Measurements from ENCODE around the gene DENND2D. TPM values are rescaled to one million over a fixed set of nuclear protein-coding genes. Genes with fewer than 3 reads are reported as not detected.

Gene DENND2D
- total and polyA plus RNA-seq, 11 donors, result 0.96 to 23.9 (median 1.3) TPM

DNA sequence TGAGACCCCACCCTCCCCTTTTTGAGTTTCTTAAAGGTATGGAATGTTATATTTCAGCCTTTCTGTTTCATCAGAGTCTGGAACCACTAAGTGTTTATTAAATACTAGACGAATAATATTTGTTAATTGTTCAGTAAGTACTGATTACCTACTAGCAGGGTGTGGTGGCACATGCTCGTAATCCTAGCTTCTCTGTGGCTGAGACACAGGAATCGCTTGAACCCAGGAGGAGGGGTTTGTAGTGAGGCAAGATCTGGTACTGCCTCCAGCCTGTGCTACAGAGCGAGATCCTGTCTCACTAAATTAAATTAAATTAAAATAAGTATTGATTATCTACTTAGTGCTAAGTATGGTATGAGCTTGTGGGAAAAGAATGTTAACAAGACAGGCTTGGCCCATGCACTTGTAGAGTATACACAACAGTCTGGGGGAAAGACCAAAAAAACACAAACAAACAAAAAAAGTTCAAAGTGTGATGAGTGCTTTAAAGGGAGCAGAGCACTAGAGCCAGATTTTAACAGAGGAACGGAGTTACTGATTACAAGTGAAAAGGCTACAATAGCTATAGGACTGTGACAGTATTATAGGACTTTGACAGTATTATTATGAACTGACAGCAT, 58.0 kb downstream of the DENND2D start:
- Histone ChIP-seq H3K36me3 (peaks cover 0 to 13% (median 2%) of the 10 kb centered on the region in 9 donors), H3K27me3 (no peaks in the 10 kb centered on the region), H3K9me3 (no peaks in the 10 kb centered on the region), H3K27ac (peak overlapping the region in 1 of 12 donors; percentile 97), H3K4me1 (peaks cover 0 to 68% (median 29%) of the 10 kb centered on the region in 12 donors), H3K4me3 (peak overlapping the region in 1 of 12 donors; percentile 89)
- intact Hi-C loops (cut with DNase I), result loop anchor here in 1 of 10 donors (5.0 kb wide), 1 partner anchor 305 kb away; the partner anchor contains the start of genes ATP5PB and WDR77
- WGBS, 4 donors, result 75 to 78% (median 76%) methylated on average over 5 of the region's 5 CpGs
- DNase-seq (no peak), ATAC-seq (no peak)
- TF ChIP-seq, protein P1, sequence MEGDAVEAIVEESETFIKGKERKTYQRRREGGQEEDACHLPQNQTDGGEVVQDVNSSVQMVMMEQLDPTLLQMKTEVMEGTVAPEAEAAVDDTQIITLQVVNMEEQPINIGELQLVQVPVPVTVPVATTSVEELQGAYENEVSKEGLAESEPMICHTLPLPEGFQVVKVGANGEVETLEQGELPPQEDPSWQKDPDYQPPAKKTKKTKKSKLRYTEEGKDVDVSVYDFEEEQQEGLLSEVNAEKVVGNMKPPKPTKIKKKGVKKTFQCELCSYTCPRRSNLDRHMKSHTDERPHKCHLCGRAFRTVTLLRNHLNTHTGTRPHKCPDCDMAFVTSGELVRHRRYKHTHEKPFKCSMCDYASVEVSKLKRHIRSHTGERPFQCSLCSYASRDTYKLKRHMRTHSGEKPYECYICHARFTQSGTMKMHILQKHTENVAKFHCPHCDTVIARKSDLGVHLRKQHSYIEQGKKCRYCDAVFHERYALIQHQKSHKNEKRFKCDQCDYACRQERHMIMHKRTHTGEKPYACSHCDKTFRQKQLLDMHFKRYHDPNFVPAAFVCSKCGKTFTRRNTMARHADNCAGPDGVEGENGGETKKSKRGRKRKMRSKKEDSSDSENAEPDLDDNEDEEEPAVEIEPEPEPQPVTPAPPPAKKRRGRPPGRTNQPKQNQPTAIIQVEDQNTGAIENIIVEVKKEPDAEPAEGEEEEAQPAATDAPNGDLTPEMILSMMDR (IDR thresholded peaks at IDR 0.05), result no peak
- TF ChIP-seq POLR2A (IDR thresholded peaks at IDR 0.05), result no peak

DNA sequence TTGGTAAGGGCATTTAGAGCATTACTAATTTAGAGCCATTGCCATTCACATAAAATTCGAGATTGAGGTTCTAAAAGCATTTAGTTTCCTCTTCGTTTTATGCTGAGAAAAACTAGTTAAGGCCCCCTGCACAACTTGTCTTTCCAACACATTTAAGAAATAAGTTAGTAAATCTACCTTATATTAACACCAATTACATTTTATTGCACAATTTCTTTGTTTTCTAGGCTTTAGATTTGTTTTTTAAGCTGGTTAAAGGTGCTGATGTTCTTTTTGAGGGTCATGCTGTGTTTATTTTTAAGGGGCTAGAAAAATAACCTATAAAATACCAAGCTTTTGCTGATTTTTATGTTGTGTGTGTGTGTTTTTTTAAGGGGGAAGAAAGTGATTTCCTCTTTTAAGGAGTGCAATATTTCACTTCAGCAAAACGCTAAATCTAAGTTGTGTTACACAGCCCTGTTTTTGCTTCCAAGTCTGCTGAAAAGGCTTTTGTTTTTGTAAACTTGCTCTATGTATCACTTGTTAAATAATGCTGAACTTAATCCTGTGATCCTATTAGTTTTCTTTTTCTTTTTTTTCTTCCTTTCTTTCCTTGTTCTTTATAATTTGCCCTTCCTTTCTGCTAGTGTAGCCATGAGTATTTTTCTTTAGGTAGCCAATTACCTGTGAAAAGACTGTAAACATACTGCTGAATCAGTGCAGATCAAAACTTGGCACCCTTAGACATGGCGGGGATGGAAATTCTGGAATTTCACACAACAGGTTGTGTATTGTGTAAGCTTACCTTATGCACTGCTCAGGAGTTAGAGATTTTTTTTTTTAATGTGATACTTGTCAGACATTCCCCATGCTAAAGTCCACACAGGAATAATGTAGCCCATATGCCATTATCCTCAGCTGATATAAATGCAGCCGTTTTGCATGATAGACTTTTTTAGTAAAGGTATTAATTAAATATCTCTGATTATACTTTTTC, 58.9 kb downstream of the DENND2D start:
- TF ChIP-seq POLR2A (IDR thresholded peaks at IDR 0.05), result no peak
- TF ChIP-seq, protein P1 (IDR thresholded peaks at IDR 0.05), result no peak
- H3K9me3 ChIP-seq, result no peaks in the 10 kb centered on the region
- 43 to 46% (median 45%) methylated on average over 5 of the region's 5 CpGs for WGBS, 4 donors
- peak overlapping the region in 11 of 12 donors; percentile 76 to 94 (median 86) for H3K4me3 ChIP-seq
- ATAC-seq, result no peak
- peaks cover 0 to 59% (median 29%) of the 10 kb centered on the region in 12 donors for H3K4me1 ChIP-seq
- H3K27me3 ChIP-seq, result no peaks in the 10 kb centered on the region
- peak overlapping the region in 2 of 12 donors; percentile 95 to 97 for H3K27ac ChIP-seq
- H3K36me3 ChIP-seq, result peaks cover 0 to 21% (median 9%) of the 10 kb centered on the region in 9 donors
- DNase-seq, result no peak
- intact Hi-C loops (cut with DNase I), result loop anchor here in 1 of 10 donors (5.0 kb wide), 1 partner anchor 306 kb away; the partner anchor contains the start of genes ATP5PB and WDR77

GRCh38 chr1:111140680-111140967, 59.8 kb downstream of the DENND2D start:
- Histone ChIP-seq H3K27me3 (no peaks in the 10 kb centered on the region), H3K36me3 (peaks cover 0 to 29% (median 18%) of the 10 kb centered on the region in 9 donors), H3K9me3 (no peaks in the 10 kb centered on the region), H3K4me1 (peaks cover 0 to 56% (median 29%) of the 10 kb centered on the region in 12 donors), H3K4me3 (peak overlapping the region; percentile 57 to 94 (median 86)), H3K27ac (peak overlapping the region; percentile 87 to 97 (median 95))
- no peak for TF ChIP-seq POLR2A (IDR thresholded peaks at IDR 0.05)
- TF ChIP-seq, protein P1 (IDR thresholded peaks at IDR 0.05), result no peak
- DNase-seq, result no peak
- intact Hi-C loops (cut with DNase I), result loop anchor here in 1 of 10 donors (5.0 kb wide), 1 partner anchor 307 kb away; the partner anchor contains the start of genes ATP5PB and WDR77
- WGBS, 4 donors, result 0 to 2% (median 1%) methylated on average over 8 to 9 of the region's 9 CpGs
- ATAC-seq, result no peak
